Measurements from ENCODE around the gene MRPS31.
A peak's percentile ranks its signal among the peaks of the same experiment; 100 is the strongest.

Gene MRPS31

DNA sequence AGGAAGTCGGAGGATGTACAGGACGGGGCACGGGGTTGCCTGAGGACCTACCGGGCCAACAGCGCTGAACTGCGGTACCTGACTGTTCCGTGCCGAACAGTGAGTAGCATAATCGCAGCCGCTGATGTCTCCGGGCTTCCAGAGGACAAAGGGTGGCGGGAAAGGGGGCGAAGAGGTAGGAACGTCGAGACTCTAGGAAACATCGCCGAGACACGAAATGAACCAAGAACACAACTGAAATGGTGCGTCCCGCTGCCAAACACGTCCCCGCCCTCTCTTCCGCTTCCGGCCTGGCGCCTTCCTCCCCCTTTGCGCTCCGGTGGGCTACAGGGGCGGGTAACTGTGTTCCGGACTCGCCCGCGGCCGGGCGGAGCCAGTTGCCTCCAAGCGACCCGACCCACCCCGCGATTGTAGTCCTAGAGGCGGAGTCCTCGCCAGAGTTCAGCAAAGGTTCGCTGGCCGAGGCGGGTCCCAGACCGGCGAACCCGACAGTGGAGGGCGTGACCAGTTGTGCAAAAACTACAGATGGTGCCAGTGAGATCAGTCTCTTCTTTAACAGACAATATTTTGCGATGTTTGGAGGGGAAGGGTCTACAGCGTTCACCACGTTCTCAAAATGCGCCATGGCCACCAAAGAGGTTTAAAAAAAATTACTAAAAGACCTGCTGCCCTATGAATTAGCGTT lies at the start of gene MRPS31:
TSS of gene MRPS31 (minus strand) at position 257 of the 685 bp plus-strand sequence. CDS start at position 203, 54 bp downstream.
- DNase-seq, result peak; percentile 81

DNA sequence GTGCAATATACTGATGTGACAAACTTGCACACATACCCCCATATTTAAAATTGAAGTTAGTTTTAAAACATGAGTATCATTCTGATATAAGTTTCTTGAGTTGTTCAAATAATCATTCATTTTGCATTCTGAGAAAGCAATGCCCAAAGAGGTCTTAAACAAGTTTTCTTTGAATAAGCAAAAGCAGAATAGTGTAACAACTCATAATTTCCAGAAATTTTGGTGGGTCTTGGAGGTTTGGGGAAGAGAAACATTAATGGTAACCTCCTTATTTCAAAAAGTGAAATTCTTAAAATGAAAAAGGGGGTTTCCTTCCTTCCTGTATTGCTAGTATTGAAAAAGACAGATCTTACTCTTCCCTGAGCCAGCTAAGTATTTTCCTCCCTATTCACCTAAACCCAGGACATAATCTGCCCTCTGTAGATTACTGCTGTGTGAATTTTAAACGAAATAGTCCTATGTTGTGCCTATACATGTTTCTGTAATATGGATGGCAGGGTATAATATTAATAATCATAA lies 48.9 kb upstream of the MRPS31 start:
- no peak for DNase-seq

DNA sequence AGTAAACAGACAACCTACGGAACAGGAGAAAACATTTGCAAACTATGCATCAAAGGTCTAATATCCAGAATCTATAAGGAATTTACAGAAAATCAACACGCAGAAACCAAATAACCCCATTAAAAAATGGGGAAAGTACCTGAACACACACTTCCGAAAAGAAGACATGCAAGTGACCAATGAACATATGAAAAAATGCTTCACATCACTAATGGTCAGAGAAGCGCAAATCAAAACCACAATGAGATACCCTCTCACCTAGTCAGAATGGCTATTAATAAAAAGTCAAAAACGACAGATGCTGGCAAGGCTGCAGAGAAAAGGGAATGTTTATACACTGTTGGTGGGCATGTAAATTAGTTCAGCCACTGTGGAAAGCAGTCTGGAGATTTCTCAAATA lies 47.9 kb upstream of the MRPS31 start:
- DNase-seq, result no peak

DNA sequence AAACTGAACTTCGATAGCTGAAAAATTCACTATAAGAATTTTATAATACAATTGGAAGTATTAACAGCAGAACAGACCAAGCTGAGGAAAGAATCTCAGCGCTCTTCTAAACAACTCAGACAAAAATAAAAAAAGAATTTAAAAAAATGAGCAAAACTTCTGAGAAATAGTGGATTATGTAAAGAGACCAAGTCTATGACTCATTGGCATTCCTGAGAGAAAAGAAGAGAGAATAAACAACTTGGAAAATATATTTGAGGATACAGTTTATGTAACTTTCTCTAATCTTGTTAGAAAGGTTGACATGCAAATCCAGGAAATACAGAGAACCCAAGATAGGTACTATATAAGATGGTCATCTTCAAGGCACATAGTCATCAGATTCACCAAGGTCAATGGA lies 43.8 kb upstream of the MRPS31 start:
- DNase-seq, result no peak

- peak; percentile 0 for DNase-seq
These were observed 42.9 kb upstream of the MRPS31 start for GRCh38 chr13:40813667-40814454.

GRCh38 chr13:40812724-40813445 lies 41.9 kb upstream of the MRPS31 start:
- peak; percentile 7 for DNase-seq

GRCh38 chr13:40812102-40812501 lies 41.1 kb upstream of the MRPS31 start:
- DNase-seq, result no peak

GRCh38 chr13:40809471-40809870 lies 38.5 kb upstream of the MRPS31 start:
- DNase-seq, result no peak

DNA sequence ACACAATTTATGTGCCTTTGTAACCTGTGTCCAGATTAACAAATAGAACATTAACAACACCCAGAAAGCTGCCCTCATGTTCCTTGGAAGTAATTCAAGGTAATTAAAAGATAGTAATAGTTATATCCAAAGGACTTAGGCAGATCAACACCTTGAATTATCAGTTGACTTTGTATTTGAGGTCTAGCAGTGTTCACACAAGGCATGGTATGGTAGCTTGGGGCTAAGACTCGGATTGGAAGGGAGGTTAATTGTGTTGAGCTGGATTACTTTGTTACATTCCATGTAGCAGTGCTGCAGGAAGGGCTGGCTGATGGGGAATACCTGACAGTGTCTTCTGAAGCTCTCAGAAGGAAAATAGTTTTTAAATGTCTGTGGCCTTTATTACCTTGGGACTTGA lies 35.3 kb upstream of the MRPS31 start:
- DNase-seq, result no peak

DNA sequence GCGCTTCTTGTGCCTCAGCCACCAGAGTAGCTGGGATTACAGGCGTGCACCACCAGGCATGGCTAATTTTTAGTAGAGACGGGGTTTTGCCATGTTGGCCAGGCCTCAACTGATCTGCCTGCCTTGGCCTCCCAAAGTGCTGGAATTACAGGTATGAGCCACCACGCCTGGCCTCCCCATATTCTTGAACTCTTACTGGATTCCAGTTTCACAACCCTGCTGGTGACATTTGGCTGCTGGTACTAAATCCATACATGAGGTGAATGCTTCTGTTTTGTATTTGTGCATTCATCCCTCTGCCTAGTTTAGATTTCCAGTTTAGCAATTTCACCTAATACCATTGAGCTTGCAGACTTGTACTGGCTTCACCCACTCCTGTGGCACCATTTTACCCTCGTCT lies 32.3 kb upstream of the MRPS31 start:
- DNase-seq, result no peak

DNA sequence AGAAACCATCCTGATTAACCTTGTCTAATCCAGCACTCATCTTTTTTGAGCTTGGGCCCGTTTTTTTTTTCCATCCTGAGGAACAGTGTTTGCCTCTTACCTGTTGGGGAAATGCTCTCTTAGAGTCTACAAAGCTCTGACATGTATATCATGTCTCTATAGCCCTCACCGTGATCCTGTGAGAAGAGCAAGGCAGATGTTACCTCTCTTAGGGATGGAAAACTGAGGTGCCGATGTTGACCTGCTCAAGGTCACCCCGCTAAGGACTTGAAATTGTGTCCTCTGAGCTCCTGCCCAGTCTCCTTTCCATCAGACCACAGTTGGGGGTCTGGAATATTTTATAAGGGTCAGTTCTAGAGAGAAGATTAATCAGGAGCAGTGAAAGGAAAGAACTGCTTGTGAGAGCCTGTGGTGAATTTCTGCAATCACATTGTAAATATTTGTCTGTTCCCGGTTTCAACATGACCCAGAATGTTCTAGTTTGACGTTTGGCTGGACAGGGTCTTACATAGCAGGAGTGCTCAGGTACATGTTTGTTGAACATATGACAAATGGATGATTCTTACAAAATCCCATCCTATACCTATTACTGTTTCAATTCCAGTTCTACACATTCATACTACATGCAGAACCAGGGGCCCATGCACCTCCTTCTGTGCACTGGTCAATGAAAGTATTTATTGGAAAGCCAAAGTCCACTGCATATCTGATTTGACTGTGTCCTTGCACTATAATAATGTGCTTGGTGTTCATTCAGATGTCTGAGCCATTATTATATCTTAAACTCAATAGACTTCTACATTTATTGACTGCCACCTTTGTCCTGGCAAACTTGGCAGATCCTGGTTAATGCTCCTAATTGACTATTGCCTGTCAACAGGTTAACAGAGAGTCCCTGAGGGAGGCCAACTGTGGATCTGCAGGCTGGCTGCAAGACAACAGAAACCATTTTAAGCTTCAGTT lies 30.5 kb upstream of the MRPS31 start:
- no peak for DNase-seq

- no peak for DNase-seq
These were observed 29.6 kb upstream of the MRPS31 start for GRCh38 chr13:40800559-40800958.

DNA sequence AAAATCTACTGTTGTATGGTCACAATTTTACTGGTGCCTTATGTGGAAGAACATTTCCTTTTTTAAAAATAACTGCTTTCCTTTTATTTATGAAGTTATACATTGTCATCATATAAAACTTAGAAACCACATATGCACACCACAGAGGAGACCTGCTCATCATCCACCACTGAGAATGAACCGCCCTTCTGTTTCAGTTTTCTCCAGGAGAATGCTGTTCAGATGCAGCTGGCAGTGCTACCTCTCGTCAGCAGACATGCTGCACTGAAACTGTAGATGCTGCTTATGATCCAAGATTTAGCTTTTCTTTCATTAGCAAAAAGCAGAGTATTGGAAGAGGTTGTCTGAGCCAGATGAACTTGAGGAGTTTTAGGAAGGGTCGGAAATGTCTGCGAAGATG lies 28.5 kb upstream of the MRPS31 start:
- DNase-seq, result no peak

- no peak for DNase-seq
These were observed 27.4 kb upstream of the MRPS31 start for GRCh38 chr13:40798380-40798779.

DNA sequence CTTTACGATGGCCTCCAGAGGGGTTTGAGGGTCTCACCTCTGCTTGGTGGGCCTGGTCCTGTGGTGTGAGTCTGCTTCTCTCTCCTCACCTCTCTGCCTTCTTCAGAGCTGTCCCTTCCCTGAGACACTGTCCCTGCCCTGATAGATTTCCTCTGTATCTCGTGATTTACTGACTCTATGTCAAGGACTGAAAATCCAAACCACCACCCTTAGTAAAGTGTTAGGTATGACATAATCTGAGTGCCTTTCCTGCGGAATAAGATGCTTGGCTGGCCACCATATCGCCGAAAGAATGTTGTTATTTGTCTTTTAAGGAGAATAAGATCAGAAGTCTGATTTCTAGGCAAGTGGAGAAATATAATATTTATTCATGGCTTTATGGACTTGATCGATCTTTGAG lies 25.7 kb upstream of the MRPS31 start:
- no peak for DNase-seq

DNA sequence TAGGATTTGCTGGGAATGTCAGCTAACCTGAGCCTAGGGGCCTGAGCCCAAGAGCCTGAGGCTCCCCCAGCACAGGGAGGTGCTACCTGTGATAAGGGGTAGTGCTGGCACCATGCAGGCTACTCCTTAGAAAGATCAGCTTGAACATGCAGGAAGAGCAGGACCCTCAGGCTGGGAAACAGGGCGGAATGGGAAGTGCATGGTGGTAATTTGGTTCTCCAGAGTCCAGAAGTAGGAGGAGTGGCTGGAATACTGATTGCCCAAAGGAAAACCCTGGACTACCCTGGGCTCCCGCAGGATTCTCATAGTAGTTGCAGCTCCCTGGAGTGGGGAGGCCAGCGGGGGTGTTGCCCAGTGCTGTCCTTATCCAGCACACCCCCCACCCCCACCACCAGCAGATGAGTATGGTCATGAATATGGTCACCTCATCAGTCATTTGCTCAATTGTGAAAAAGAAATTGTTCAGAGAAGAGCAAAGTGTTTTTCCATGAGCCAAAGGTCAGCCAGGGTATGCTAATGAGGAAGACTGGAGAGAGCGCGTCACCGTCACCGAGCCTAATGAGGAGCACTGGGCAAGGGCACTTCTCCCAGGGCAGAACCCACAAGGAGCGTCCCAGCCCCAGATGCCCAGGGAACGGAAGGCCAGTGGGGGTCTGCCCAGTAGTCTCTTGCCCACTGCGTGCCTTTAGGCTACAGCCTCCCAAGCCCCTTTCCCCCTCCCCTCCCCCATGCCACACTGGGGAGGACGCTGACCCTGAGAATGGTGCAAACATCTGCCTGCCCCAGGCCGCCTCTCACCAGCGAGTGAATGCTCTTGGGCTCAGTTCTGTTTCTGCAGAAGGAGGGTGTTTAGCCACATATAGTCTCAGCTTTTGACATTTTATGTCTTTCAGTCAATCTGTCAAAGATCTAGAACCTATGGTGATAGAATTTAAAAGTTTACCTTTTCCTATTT lies 23.7 kb upstream of the MRPS31 start:
- DNase-seq, result no peak

DNA sequence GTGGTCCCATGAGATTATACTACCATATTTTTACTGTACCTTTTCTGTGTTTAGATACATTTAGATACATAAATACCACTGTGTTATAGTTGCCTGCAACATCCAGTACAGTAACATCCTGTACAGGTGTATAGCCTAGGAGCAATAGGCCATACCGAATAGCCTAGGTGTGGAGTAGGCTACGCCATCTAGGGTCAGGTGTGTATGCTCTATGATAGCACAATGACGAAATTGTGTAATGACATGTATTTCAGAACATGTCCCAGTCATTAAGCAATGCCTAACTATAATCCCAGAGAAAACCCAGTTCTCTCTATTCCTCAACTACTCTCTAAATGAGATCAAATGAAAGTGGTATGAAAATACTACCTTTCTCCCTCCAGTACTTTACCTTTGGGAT lies 22.3 kb upstream of the MRPS31 start:
- DNase-seq, result no peak

GRCh38 chr13:40792284-40793051 lies 21.5 kb upstream of the MRPS31 start:
- DNase-seq, result no peak

GRCh38 chr13:40790154-40790616 lies 19.2 kb upstream of the MRPS31 start:
- no peak for DNase-seq
